Measurements from ENCODE around the gene RRAGC.
"Not testable (repeated sequence)": the region's sequence is repeated elsewhere in the genome, so short reads cannot be mapped to it uniquely, and the experiment has no call there.

Gene RRAGC

DNA sequence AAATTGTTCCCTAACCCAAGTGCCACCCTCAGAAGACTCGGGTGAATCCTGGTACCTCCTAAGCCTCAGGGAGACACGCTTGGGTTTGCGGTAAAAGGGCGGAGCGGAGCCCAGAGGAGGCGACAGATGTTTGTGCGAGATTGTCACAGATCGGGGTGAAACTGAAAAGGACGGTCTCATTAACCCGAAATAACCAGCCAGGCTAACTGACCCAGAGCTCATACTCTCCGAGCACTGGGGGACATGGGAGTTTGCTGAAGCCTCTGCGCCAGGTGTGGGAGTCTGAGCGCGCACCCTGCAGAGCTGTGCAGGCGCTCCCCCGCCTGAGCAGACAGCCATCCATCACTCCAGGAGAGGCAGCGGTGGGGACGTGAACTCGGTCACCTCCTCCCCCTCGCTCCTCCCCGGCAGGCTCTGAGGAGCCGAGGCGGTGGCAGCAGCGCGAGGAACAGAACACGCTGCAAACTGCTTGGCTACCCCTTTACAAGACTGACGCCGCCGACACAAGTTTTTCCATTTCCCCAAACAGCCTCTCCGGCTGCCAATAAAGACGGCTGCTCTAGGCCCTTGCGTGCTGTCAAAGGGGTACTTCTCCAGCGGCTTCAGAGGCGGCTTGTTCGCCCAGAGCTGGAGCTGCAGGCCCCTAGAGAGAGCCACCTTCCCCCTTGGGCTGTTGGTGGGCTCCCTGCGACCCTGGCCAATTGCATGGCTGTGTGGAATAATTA lies 43.5 kb downstream of the RRAGC start:
- DNase-seq (ENCODE audit: low read depth): no peak

DNA sequence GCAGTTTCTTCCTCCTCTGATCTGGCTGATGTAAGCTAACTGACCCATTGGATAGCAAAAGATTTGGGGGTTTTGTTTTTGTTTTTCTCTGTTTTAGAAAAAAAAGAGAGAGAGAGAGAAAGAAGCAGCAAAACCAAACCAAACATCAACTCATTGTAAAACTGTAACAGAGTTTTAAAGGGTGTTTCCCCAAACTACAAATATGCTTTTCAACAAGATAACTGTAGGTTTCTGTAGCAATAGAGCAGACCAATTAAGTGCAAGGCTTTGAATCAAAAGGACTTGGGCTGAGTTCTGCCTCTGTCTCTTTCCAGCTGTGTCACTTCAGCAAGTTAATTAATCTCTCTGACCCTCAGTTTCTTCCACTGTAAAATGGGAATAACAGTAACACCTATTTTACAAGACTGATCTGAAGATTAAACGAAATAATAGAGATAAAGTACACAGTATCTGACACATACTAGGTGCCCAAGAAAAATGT lies 44.5 kb downstream of the RRAGC start:
- DNase-seq (ENCODE audit: low read depth): no peak

DNA sequence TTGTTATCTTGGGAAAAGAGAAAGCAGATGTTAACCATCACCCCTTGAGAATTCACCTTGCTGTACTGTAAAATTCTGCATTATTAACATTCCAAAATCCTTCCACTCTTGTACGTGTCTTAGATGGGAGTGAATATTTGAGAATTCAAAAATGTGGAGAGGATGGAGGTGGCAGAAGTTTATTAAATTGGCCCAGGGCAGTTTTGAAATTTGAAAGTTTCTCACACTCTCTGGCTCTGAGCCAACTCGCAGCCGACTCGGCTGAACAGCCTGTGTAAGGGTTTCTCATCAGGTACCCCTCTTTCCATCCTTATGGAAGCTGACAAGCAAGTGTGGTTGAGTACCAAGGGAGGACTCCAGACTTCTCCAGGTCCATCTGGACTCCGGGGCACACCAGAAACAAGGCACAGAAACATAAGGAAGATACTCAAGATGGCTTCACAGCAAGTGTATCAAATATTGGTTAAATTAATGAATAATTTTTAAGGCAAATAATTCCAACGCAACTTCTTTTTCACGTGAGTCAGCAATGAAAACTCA lies 45.1 kb downstream of the RRAGC start:
- no peak for DNase-seq (ENCODE audit: low read depth)

DNA sequence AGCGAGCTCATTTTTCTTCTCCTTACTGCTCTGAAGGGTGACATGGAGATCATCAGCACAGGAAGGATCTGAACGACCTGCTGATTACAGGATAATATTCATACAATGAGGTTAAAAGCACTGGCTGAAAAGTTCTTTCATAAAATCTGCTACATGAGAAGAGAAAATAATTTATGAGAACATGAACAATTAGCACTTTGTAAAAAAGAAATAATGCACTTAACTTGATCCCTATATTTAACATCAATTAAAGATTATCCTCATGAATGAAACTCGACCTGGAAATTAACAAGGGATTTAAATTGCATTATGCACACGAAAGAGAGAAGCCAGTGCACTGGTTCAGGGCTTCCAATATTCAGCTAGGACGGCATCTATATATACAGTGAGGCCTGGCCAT lies 46.6 kb downstream of the RRAGC start:
- no peak for DNase-seq (ENCODE audit: low read depth)

DNA sequence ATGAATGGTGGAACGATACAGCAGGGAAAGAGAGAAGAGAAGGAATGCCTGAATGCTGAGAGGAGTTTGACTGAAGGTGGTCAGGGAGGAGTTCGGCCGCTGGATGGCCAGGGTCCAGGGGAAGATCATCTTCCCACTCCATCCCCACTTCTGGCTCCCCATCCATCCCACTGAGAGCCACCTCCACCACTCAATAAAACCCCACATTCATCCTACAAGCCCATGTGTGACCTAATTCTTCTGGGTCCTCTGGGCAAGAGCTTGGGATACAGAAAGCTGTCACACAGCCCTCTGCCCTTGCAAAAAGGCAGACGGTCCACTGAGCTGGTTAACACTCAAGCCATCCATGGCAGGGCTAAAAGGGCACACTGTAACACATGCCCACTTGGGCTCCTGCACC lies 48.1 kb downstream of the RRAGC start:
- not testable (repeated sequence) for DNase-seq (ENCODE audit: low read depth)

DNA sequence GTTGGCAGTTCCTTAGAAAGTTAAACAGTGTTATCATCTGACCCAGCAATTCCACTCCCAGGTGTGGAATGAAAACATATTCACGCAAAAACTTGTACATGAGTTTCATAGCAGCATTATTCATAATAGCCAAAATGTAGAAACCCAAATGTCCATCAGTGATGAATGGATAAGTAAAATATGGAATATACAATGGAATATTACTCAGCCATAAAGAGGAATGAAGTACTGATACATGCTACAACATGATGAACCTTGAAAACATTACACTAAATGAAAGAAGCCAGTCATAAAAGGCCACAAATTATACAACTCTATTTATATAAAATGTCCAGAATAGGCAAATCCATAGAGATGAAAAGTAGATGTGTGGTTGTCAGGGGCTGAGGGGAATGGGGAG lies 53.5 kb downstream of the RRAGC start:
- DNase-seq (ENCODE audit: low read depth): no peak

DNA sequence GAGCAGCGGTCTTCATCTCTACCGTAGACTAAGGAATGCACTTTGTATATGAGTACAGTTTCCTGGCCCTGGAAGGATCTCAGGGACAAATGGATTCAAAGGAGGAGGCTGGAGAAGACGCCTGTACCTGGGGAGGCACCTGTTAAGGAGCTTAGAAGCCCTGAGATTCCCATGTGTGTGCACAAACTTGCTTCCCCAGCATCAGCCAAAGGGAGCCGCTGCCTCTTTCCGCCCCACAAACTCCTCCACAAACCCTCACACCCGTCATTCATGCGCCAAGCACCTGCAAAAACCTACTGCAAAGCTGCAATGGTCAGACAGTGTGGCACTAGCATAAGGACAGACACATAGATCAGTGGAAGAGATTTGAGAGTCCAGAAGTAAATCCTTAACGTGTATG lies 54.5 kb downstream of the RRAGC start:
- DNase-seq (ENCODE audit: low read depth): no peak

DNA sequence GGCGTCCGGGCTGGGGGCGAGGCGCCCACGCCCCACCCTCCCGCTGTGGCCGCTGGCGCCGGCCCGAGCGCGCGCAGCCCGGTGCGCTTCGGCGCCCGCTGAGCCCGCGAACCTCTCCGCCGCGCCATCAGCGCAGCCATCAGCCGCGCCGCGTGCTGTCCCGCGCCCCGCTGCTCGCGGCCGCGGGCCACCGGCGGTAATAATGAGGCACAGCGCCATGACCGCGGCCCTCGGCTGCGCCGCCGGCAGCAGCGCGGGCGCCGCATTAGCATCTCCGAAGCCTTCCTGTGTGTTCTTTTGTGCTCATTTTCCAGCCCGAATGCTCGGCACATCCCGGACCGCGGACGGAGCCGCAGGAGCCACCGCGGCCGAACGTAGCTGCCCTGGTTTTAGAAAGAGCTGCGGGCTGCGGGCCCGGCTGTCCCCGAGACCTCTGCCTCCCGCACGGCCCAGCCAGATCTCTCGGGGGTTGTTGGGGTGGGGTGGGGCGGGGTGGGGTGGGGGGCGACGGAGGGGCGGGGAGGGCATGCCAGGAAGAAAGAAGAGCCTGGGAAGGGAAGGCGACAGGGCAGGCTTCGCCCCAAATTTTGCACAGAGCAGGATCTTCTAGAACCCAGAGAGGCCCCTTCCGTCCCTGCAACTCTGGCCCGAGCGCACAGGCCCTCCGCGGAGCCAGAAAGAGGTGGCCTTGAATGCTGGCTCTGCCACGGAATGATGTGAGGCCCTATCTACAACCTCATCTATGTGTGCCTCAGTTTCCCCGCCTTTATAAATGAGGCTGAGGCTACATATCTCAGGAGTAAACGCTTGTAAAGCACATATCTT lies 55.3 kb downstream of the RRAGC start:
- DNase-seq (ENCODE audit: low read depth): no peak

DNA sequence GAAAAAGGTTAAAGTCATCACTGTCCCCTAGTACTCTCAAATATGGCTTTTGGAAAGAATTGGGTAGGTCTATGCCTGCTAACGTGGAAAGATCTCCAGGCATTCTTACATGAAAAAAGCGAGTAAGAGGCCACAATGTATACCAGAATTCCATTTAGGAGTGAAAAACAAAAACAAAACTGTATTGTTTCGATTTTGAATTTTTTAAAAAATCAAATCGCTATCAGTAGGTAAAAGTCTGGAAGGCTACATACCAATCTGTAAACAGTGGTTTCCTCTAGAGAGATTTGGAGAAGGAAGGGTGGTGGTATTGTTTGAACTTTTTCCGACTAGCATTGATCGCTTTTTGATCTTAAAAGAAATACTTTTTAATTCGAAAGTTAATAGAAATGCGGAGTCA lies 55.9 kb downstream of the RRAGC start:
- DNase-seq (ENCODE audit: low read depth): no peak

DNA sequence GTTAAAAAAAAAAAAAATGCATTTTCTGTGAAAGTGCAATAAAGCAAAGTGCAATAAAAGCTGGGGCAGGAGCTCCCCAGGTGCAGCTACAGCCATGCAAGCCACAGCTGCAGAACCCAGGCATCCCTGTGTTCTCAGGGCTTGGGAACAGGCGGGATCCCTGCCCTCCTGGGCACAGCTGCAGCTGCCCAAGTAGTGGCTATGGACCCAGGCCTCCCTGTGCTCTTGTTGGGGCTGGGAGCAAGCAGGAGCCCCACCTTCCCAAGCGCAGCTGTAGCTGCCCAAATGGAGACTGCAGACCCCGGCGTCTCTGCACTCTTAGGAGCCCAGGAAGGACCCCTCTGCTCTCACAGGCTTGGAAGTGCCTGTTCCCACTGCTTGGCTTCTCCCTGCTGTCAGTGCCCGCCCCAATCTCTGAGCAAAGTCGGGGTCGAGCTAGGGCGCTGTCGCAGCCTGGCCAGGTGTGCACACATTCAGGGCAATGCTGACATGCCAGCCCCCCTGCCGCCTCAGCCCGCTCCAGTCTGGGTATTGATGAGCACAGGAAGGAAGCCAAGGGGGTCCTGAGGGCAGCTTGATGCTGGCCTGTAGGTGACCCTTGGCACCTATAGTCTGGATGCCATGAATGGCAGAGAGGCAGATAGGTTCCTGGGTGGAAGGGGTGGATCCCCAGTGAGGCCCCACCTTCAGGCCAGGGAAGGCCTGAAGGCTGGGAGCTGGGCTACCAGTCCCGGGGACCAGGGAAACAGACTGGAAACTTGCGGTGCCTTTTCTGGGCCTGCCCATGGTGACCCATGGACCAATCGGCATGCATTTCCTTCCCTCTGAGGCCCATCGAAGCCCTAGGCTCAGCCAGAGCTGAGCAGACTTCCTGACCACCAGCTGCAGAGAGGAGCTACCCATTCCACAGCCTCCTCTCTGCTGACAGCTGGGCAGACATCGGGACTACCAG lies 58.6 kb downstream of the RRAGC start:
- no peak for DNase-seq (ENCODE audit: low read depth)

DNA sequence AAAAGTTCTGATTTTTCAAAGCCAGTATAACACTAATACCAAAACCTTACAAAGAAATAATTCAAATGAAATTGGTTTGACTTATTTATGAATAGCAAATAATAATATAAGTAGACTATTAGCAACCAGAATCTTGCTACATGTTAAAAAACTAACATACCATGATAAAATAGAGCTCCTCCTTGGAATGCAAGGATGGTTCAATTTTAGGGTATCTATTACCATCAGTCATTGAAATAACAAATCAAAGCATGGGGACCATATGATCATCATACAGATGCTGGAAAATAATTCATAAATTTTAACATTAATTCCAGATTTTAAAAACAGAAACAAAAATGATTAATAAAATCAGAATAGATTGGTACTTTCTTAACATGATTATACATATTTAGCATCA lies 66.3 kb downstream of the RRAGC start:
- DNase-seq (ENCODE audit: low read depth): no peak

DNA sequence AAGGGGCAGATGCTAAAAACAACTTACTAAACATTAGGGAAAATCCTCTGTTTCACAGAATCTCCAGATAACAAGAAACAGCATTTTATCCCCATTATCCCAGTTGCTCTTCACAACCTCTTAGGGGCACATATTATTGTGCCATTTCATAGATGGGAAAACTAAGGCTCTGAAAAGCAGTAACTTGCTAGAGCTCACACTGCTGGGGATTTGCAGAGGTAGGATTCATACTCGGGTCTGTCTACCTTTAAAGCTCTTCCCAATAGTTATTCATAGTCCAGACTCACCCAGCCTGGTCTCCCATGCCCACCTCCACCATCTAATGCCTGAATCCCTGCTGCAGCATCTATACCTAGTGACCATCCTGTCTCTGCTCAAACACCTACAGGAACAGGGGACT lies 67.7 kb downstream of the RRAGC start:
- DNase-seq (ENCODE audit: low read depth): no peak

DNA sequence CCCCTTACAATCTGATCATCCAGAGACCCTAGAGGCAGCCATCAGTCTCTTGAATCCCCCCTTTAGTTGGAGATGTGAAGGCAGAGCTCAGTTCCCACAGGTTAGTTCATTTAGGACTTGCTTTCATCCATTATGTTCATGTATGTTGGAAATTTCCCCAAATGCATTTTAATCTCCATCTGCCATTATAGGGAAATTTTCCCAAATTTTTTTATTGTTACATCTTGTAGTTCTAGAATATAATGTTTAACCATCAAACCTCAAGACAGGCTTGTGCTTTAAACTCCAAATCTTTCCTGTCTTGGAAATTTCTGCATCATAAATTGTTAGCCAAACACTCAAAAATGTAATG lies 68.4 kb downstream of the RRAGC start:
- DNase-seq (ENCODE audit: low read depth): no peak

DNA sequence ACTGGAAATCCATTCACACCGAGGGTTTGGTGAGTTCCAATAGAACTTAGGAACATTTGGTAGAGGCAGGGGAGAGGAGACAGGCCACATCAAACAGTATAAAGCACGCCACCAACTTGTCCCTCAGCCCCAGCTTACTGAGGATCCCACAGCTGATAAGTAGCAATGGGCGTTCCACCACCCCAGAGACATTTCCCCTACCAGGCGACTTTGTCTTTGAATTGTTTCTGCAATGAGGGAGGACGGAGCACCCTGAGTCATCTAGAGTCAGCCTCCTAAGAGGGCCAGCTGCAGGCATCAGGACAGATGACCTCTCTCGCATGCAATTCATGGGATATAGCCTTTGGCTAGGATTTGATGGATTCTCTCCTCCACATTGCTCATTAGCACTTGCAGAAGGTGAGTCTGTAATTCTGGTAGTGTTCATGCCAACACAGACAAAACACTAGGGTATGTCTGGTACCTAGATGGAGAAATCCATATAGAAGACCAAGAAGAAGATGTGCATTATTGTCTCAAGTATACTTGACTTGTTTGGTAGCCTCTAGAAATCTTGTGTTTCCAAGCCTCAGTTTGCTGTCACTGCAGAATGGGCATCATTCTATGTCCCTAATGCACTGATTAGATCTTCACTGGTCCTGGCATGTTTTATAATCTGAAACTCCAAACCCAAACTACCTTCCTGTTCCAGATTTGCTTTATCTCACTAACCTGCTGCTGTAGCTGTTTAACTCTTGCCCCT lies 69.0 kb downstream of the RRAGC start:
- DNase-seq (ENCODE audit: low read depth): no peak

DNA sequence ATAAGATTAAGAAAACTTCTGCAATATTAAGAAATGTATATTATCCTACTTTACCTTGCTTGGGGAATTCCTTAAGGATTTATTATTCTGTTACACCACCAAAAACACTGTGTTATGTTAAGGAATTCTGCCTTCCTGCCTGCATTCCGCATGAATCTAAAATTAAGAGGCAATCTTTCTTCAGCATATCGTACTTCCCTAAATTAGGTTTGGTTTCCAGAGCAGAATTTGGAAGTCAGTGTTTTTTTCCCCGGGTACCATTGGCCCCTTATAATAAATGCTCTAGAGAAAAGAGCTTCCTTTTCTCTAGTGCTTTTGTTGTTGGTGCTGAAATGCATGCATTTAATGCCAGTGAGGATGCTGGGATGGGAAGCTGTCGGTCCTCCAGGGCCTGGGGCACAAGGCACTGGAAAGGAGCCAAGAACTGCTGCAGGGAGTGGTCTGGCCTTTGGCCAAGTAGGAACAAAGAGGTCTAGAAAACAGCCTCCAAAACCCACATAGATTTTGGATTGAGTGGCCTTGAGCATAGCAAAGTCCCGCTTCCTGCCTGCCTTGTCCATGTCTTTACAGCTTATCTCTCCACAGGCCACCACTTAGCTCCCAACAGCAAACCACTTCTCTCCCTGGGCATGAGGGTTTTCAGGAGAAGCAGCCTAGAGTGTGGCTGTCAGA lies 69.9 kb downstream of the RRAGC start:
- DNase-seq (ENCODE audit: low read depth): no peak

DNA sequence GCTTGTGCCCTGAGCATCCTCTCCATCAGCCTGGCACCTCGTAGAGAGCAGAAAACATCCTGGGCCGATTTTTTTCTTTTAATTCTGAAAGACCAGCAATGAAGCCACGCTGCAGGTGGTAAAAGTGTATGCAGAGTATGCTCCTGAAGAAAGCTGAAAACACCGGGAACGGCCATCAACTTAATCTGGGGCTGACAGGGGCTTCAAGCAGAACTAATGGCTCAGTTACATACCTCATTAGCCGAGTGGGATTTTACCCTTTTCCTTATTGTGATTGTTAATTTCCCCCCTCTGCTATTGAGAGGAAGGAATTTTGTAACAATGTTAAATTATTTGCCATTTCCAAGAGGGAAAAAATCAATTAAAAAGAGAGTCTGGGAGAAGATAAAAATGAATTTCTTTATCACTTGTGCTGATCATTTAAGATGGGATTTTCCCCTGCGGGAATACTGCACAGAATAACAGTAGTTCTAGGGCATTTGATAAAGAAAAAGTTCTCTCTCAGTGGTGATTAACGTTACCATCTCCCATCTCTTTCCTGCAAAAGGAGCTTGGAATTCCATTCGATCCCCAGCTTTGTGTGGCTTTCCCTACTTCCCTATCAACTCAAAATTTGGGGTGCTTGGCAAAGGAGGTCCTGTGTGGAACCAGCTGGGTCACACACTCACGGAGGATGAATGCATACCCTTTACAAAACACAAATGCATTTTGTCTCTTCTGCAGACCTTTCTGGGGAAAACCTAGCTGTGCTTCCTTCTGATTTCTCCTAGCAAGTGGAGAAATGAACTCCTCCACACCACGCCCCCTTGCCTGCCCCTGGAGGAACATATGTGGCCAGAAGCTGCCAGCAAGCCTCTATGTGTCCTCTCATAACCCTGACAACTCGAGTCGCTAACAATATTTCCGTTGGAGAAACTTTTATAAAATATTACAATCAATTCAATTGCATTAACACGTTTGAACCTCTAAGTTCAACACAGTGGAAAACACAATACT lies 70.9 kb downstream of the RRAGC start:
- no peak for DNase-seq (ENCODE audit: low read depth)
